Naive thymus-derived CD4-positive, alpha-beta T cell (primary cell): Measurements from ENCODE around the gene ERFL. TPM values are rescaled to one million over a fixed set of nuclear protein-coding genes. Genes with fewer than 3 reads are reported as not detected.

Experiments used
- ATAC-seq: fragments of 150-1000 bp; cut with Tn5 transposase; 2 replicates; pipeline ENCODE4 v1.10.0; 2021; ENCODE audit warnings: mild to moderate bottlenecking, moderate library complexity
- CTCF ChIA-PET: fragments of 350-600 bp; sonication (Branson Sonifier 250); formaldehyde crosslinking; loops from one replicate; lab custom pipeline; 2021; ENCODE audit warnings: antibody characterized with exemption; lab: Charles Lee
- POLR2A ChIA-PET: fragments of 350-600 bp; sonication (Branson Sonifier 250); formaldehyde crosslinking; loops from one replicate; lab custom pipeline; 2021; ENCODE audit warnings: antibody characterized with exemption, inconsistent platforms; lab: Charles Lee
- DNase-seq, 9 donors: peaks; one replicate each; pipeline versions ENCODE4 v3.0.0 to v3.0.0-alpha.2; 2020 to 2022; ENCODE audit warnings: mixed read lengths in 1 of 9
- H3K27ac ChIP-seq: one replicate; pipeline ENCODE4 v1.7.0; 2013; ENCODE audit warnings: mild to moderate bottlenecking, low read depth, low read length, moderate library complexity
- H3K27me3 ChIP-seq, 2 donors: one replicate each; pipeline ENCODE4 v1.7.0; 2013; ENCODE audit warnings: low read length in 2 of 2, mild to moderate bottlenecking in 2 of 2, moderate library complexity in 2 of 2; ENCODE audit not compliant: control insufficient read depth in 2 of 2, insufficient read depth in 2 of 2
- H3K36me3 ChIP-seq, 3 experiments: 1 replicate in 2 of 3; 2 replicates in 1 of 3; pipeline ENCODE4 v1.7.0; 2013; ENCODE audit warnings: low read length in 3 of 3, mild to moderate bottlenecking in 3 of 3, moderate library complexity in 1 of 3; ENCODE audit not compliant: insufficient read depth in 3 of 3, control insufficient read depth in 2 of 3
- H3K4me1 ChIP-seq, 2 donors: one replicate each; pipeline ENCODE4 v1.7.0; 2013; ENCODE audit warnings: low read length in 2 of 2, mild to moderate bottlenecking in 2 of 2, moderate library complexity in 1 of 2; ENCODE audit not compliant: control insufficient read depth in 2 of 2, insufficient read depth in 2 of 2
- H3K4me3 ChIP-seq: 2 replicates; pipeline ENCODE4 v1.7.0; 2013; ENCODE audit warnings: mild to moderate bottlenecking, low read length
- H3K9me3 ChIP-seq, 3 experiments: 1 replicate in 2 of 3; 2 replicates in 1 of 3; pipeline ENCODE4 v1.7.0; 2013; ENCODE audit warnings: low read length in 3 of 3; ENCODE audit not compliant: control insufficient read depth in 2 of 3
- H3K27ac Mint-ChIP-seq, 9 donors: one replicate each; pipeline ENCODE4 v1.8.0; 2020 to 2022; ENCODE audit warnings: mixed read lengths in 9 of 9, mild to moderate bottlenecking in 8 of 9, moderate library complexity in 5 of 9, inconsistent platforms in 2 of 9
- H3K27me3 Mint-ChIP-seq, 5 donors: one replicate each; pipeline ENCODE4 v1.8.0; 2021 to 2022; ENCODE audit warnings: mixed read lengths in 5 of 5, mild to moderate bottlenecking in 1 of 5
- H3K36me3 Mint-ChIP-seq, 5 donors: one replicate each; pipeline ENCODE4 v1.8.0; 2020 to 2022; ENCODE audit warnings: mixed read lengths in 5 of 5, mild to moderate bottlenecking in 3 of 5, inconsistent platforms in 1 of 5
- H3K4me1 Mint-ChIP-seq, 7 donors: one replicate each; pipeline ENCODE4 v1.8.0; 2020 to 2022; ENCODE audit warnings: mixed read lengths in 7 of 7, mild to moderate bottlenecking in 3 of 7, inconsistent platforms in 1 of 7
- H3K4me3 Mint-ChIP-seq, 10 donors: one replicate each; pipeline ENCODE4 v1.8.0; 2020 to 2022; ENCODE audit warnings: mild to moderate bottlenecking in 10 of 10, mixed read lengths in 10 of 10, moderate library complexity in 6 of 10, inconsistent platforms in 2 of 10
- H3K9me3 Mint-ChIP-seq, 11 donors: one replicate each; pipeline ENCODE4 v1.8.0; 2020 to 2022; ENCODE audit warnings: mixed read lengths in 11 of 11, mild to moderate bottlenecking in 4 of 11, inconsistent platforms in 1 of 11, moderate library complexity in 1 of 11
- intact Hi-C, 2 donors: fragments of 100-400 bp; cut with micrococcal nuclease; formaldehyde crosslinking; loops; one replicate each; pipeline ENCODE4 v1.15.1; 2023
- polyA plus RNA-seq, 2 donors: library from polyadenylated mRNA; unstranded; fragments of 300-500 nt; fragmentation: Illumina TruSeq; gene quantifications; one replicate each; pipeline ENCODE4 v1.2.3, GENCODE V29; 2021
- total RNA-seq, 6 experiments: library from RNA in 5 of 6; stranded (reverse) in 5 of 6; gene quantifications; 1 replicate in 5 of 6; 2 replicates in 1 of 6; pipeline ENCODE4 v1.2.3 and lab custom pipeline; 2021 to 2026

ERFL gene
- total and polyA plus RNA-seq, 7 experiments from 2014 or later = 3.0 to 15.0 (median 8.0) TPM; not detected in 2

DNA sequence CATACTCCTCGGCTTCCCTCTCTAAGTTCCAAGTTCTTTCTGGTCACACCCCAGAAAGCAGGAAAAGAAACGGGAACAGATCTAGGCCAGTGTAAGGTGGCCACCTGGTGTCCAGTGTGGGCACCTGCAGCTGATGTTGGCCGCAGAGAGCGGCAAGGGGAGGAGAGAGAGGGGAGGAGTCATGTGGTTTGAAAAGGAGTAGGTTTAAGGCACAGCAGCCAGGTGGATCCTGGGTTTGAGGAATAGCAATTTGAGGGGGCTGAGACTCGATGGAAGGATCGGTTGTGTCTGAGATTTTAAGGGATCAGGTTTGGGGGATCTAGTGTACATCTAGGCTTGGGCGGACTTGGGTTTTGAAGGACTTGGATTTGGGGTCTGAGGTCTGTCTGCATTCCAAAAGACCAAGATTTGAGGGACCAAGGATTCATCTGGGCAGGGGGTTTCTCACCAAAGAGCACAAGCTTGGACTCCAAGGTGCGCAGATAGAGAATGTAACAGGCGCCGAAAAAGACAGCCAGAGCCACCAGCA is 29.7 kb upstream of the ERFL start:
- POLR2A ChIA-PET = interaction anchor here (0.7 to 4.3 kb wide), 12 partner anchors 12 to 106 kb away, joined by 3 to 29 read pairs (median 4); partner anchors contain the start of genes ERFL and RPS19
- peak overlapping the region; percentile 78 for H3K4me3 ChIP-seq

DNA sequence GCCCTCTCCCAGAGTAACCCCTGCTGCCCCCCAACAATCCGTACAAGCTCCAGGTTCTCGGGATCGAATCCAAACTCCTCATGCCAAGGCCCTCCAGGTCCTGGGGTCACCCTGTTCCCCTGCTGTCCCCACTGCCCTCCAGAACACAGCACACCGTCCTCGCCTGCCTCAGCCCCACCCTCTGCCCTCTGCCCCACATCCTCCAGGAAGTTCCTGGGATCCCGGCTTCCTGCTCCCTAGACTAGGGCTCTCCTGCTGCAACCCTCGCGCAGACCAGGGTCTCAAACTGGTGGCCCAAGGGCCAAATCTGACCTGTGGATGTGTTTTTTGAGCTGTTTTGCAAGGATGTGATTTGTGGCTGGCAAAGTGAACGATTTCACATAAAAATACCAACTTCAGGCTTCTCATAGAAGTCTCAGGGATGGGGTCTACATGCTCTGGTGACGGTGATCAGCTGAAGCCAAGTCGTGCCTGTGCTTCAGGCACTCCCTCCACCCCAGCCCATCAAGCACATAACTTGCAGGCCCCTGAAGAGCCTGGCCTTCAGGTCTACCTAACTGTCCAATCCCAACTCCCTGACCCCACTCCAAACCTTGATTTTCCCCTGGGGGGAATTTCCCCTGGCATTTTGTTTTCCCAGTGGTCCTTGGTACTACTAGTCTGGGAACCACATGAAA is 29.1 kb upstream of the ERFL start:
- H3K36me3 Mint-ChIP-seq = peaks cover 0 to 6% (median 0%) of the 10 kb centered on the region in 5 donors
- intact Hi-C loops = loop anchor here in 1 of 2 donors (5.0 kb wide), 1 partner anchor 35 kb away; the partner anchor contains the start of gene ATP1A3

More for the DNA sequence above, 29.7 kb upstream of the ERFL start:
- DNase-seq (peak in 2 of 9 donors; percentile 19 to 31), ATAC-seq (peak; percentile 44)
- Histone ChIP-seq H3K36me3 (peaks cover 0 to 17% (median 0%) of the 10 kb centered on the region in 3 experiments), H3K9me3 (no peaks in the 10 kb centered on the region), H3K27ac (peak overlapping the region; percentile 81), H3K4me1 (peaks cover 8 to 9% of the 10 kb centered on the region in 2 donors), H3K27me3 (no peaks in the 10 kb centered on the region)
- H3K27ac Mint-ChIP-seq = peak overlapping the region; percentile 74 to 93 (median 83)
- H3K4me3 Mint-ChIP-seq = peak overlapping the region; percentile 80 to 99 (median 91)
- intact Hi-C loops = loop anchor here (2.0 to 5.0 kb wide), 7 partner anchors 34 to 285 kb away; partner anchors contain the start of genes ATP1A3 (in 1 of the 2), GSK3A (in 1 of the 2) and ZNF574 (in 1 of the 2)
- H3K27me3 Mint-ChIP-seq = no peaks in the 10 kb centered on the region
- no peaks in the 10 kb centered on the region for H3K9me3 Mint-ChIP-seq
- CTCF ChIA-PET = interaction anchor here (0.5 to 1.7 kb wide), 4 partner anchors 85 to 1515 kb away, joined by 4 to 6 read pairs (median 6); no protein-coding TSS in a partner anchor
- peaks cover 0 to 6% (median 0%) of the 10 kb centered on the region in 5 donors for H3K36me3 Mint-ChIP-seq
- peaks cover 17 to 22% (median 18%) of the 10 kb centered on the region in 7 donors for H3K4me1 Mint-ChIP-seq

DNA sequence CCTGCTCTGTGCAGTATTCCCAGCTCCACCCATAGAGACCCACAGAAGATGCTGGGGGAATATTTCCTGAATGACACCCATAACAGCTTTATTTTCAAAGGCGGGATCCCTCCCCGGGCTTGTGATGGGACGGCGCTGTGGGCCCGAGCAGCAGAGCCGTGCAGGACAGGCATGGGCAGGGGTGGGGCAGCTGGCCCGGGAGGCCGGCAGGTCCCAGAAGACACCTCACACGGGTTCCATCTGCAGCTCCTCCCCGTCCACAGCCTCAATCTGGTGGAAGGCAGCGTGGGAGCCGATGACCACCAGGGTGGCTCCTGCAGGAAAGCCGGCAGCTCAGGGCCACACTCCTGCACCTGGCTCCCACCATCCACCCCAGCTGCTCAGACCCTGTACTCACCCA is 28.4 kb upstream of the ERFL start:
- peaks cover 9% of the 10 kb centered on the region in 2 donors for H3K4me1 ChIP-seq
- peaks cover 19 to 25% (median 21%) of the 10 kb centered on the region in 7 donors for H3K4me1 Mint-ChIP-seq
- H3K36me3 ChIP-seq = peaks cover 0 to 17% (median 0%) of the 10 kb centered on the region in 3 experiments
- no peak overlapping the region for H3K4me3 ChIP-seq
- H3K27me3 Mint-ChIP-seq = no peaks in the 10 kb centered on the region
- ChIA-PET POLR2A (interaction anchor here (3.8 to 4.3 kb wide), 2 partner anchors 10 to 97 kb away, joined by 28 to 29 read pairs; partner anchors contain the start of gene RPS19), CTCF (interaction anchor here (0.7 kb wide), 1 partner anchor 96 kb away, joined by 6 read pairs; the partner anchor contains the start of gene RPS19)
- H3K9me3 ChIP-seq = no peaks in the 10 kb centered on the region
- peak overlapping the region in 3 of 10 donors; percentile 14 to 80 (median 38) for H3K4me3 Mint-ChIP-seq
- no peaks in the 10 kb centered on the region for H3K27me3 ChIP-seq
- peaks cover 0 to 6% (median 0%) of the 10 kb centered on the region in 5 donors for H3K36me3 Mint-ChIP-seq
- no peaks in the 10 kb centered on the region for H3K9me3 Mint-ChIP-seq
- H3K27ac Mint-ChIP-seq = peak overlapping the region in 1 of 9 donors; percentile 51
- no peak overlapping the region for H3K27ac ChIP-seq
- DNase-seq (no peak), ATAC-seq (no peak)
- intact Hi-C loops = loop anchor here in 1 of 2 donors (5.0 kb wide), 1 partner anchor 36 kb away; the partner anchor contains the start of gene ATP1A3

More for the DNA sequence above, 29.1 kb upstream of the ERFL start:
- H3K36me3 ChIP-seq = peaks cover 0 to 17% (median 0%) of the 10 kb centered on the region in 3 experiments
- Mint-ChIP-seq H3K27ac (peak overlapping the region; percentile 74 to 93 (median 83)), H3K9me3 (no peaks in the 10 kb centered on the region), H3K27me3 (no peaks in the 10 kb centered on the region), H3K4me1 (peaks cover 17 to 22% (median 18%) of the 10 kb centered on the region in 7 donors), H3K4me3 (peak overlapping the region in 9 of 10 donors; percentile 11 to 99 (median 91))
- DNase-seq (no peak), ATAC-seq (no peak)
- peak overlapping the region; percentile 81 for H3K27ac ChIP-seq
- ChIA-PET POLR2A (interaction anchor here (0.7 to 4.3 kb wide), 4 partner anchors 11 to 98 kb away, joined by 3 to 29 read pairs (median 18); partner anchors contain the start of gene RPS19), CTCF (interaction anchor here (0.7 to 1.5 kb wide), 2 partner anchors 84 to 97 kb away, joined by 6 read pairs; partner anchors contain the start of gene RPS19)
- H3K4me3 ChIP-seq = no peak overlapping the region
- no peaks in the 10 kb centered on the region for H3K9me3 ChIP-seq
- H3K27me3 ChIP-seq = no peaks in the 10 kb centered on the region
- H3K4me1 ChIP-seq = peaks cover 8 to 9% of the 10 kb centered on the region in 2 donors

DNA sequence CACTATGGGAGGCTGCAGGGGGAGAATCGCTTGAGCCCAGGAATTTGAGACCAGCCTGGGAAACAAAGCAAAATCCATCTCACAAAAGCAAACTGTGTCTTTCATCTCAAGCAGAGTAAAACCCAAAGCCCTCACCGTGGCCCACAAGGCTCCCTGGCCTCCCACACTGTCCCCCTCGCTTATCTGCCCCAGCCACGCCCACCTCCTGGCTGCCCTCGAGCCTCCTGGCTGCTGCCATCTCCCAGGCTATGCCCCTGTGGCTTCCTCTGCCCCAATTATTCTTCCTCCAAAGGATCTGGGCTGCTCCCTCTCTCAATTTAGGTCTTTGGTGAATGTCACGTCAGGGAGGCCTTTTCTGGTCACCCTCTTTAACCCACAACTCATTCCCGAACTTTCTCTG is 27.3 kb upstream of the ERFL start:
- no peak for ATAC-seq
- Histone ChIP-seq H3K9me3 (no peaks in the 10 kb centered on the region), H3K4me3 (no peak overlapping the region), H3K27me3 (no peaks in the 10 kb centered on the region), H3K36me3 (peaks cover 0 to 17% (median 0%) of the 10 kb centered on the region in 3 experiments), H3K27ac (no peak overlapping the region), H3K4me1 (peaks cover 9 to 15% of the 10 kb centered on the region in 2 donors)
- peaks cover 24 to 29% (median 24%) of the 10 kb centered on the region in 7 donors for H3K4me1 Mint-ChIP-seq
- peak overlapping the region in 2 of 9 donors; percentile 21 to 86 for H3K27ac Mint-ChIP-seq
- intact Hi-C loops = loop anchor here in 1 of 2 donors (5.0 kb wide), 1 partner anchor 37 kb away; the partner anchor contains the start of gene ATP1A3
- DNase-seq = no peak
- no peaks in the 10 kb centered on the region for H3K27me3 Mint-ChIP-seq
- H3K36me3 Mint-ChIP-seq = peaks cover 0 to 6% (median 0%) of the 10 kb centered on the region in 5 donors
- H3K9me3 Mint-ChIP-seq = no peaks in the 10 kb centered on the region
- POLR2A ChIA-PET = interaction anchor here (4.3 kb wide), 1 partner anchor 96 kb away, joined by 29 read pairs; the partner anchor contains the start of gene RPS19
- no peak overlapping the region for H3K4me3 Mint-ChIP-seq
- CTCF ChIA-PET = no interaction called here

DNA sequence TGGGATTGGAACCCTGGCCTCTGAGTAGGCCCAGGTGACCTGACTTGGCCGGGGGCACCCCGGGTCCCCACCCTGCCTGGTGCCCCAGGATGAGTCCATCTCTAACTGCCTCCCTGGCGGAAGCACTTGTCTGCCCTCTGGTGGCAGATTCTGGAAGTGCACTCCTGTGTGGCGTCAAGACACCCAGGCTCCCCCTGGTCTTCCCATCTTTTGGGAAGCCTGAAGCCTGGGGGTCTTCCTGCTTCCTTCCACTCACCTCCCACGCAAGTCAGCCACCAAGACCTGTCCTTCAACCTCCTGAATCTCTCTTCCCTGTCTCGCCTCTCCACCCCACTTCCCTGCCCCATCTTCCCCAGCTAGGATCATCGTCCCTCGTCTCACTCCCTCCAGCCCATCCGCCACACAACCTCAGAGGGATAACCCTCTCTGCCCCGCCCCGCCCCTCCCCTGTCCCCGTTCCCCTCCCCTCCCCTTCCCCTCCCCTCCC is 23.5 kb upstream of the ERFL start:
- Mint-ChIP-seq H3K4me1 (peaks cover 11 to 19% (median 12%) of the 10 kb centered on the region in 7 donors), H3K36me3 (peaks cover 0 to 4% (median 0%) of the 10 kb centered on the region in 5 donors), H3K4me3 (peak overlapping the region in 2 of 10 donors; percentile 54 to 67), H3K9me3 (no peaks in the 10 kb centered on the region), H3K27ac (peak overlapping the region in 8 of 9 donors; percentile 48 to 89 (median 63)), H3K27me3 (no peaks in the 10 kb centered on the region)
- DNase-seq (peak; percentile 63 to 93 (median 78)), ATAC-seq (peak; percentile 95)
- Histone ChIP-seq H3K4me3 (no peak overlapping the region), H3K4me1 (peaks cover 0 to 15% of the 10 kb centered on the region in 2 donors), H3K36me3 (peaks cover 0 to 10% (median 0%) of the 10 kb centered on the region in 3 experiments), H3K27ac (peak overlapping the region; percentile 15), H3K27me3 (no peaks in the 10 kb centered on the region), H3K9me3 (no peaks in the 10 kb centered on the region)
- intact Hi-C loops = loop anchor here (1.0 to 2.0 kb wide), 6 partner anchors 16 to 158 kb away; no protein-coding TSS in a partner anchor
- CTCF ChIA-PET = interaction anchor here (0.7 to 4.3 kb wide), 9 partner anchors 21 to 160 kb away, joined by 3 to 41 read pairs (median 4); partner anchors contain the start of gene RPS19
- POLR2A ChIA-PET = interaction anchor here (0.8 to 5.6 kb wide), 5 partner anchors 65 to 92 kb away, joined by 3 to 39 read pairs (median 12); partner anchors contain the start of gene RPS19
